HUES64 (cell line): ENCODE measurements around the gene FAM107A.

Experiments used
- H3K27ac ChIP-seq: 2 replicates; pipeline ENCODE4 v1.7.0; 2013; ENCODE audit warnings: low read depth, low read length, inconsistent platforms
- H3K27me3 ChIP-seq: 2 replicates; pipeline ENCODE4 v1.6.1; 2013; ENCODE audit warnings: mild to moderate bottlenecking, low read length; ENCODE audit not compliant: insufficient read depth
- H3K36me3 ChIP-seq: 2 replicates; pipeline ENCODE4 v1.6.1; 2013; ENCODE audit warnings: mild to moderate bottlenecking, low read length; ENCODE audit not compliant: insufficient read depth
- H3K4me1 ChIP-seq: 2 replicates; pipeline ENCODE4 v1.6.1; 2013; ENCODE audit warnings: mild to moderate bottlenecking, low read length, moderate library complexity; ENCODE audit not compliant: insufficient read depth
- H3K4me3 ChIP-seq: 2 replicates; pipeline ENCODE4 v1.5.1; 2013; ENCODE audit warnings: mild to moderate bottlenecking, low read length, moderate library complexity
- H3K9ac ChIP-seq: 2 replicates; pipeline ENCODE4 v1.6.1; 2013; ENCODE audit warnings: mild to moderate bottlenecking, low read depth, low read length
- H3K9me3 ChIP-seq: 2 replicates; pipeline ENCODE4 v1.6.1; 2013; ENCODE audit warnings: low read depth, low read length; ENCODE audit not compliant: insufficient read depth
- WGBS: fragments of 150-250, 120-280 bp; methylation state at CpG from one replicate; pipeline ENCODE4 v1.1.7; 2013; ENCODE audit warnings: missing lambda C conversion rate; 5-methylcytosine and 5-hydroxymethylcytosine counted together

Gene FAM107A

GRCh38 chr3:58522759-58523425, 54.3 kb downstream of the FAM107A start:
- peak overlapping the region; percentile 38; the same call in 1 of the 2 replicates for H3K27ac ChIP-seq
- WGBS = 58% methylated on average over 4 of the region's 5 CpGs
- H3K9me3 ChIP-seq = no peaks in the 10 kb centered on the region
- no peak overlapping the region for H3K9ac ChIP-seq
- H3K36me3 ChIP-seq = no peaks in the 10 kb centered on the region
- H3K4me3 ChIP-seq = no peak overlapping the region
- H3K4me1 ChIP-seq = peaks cover 28% of the 10 kb centered on the region
- H3K27me3 ChIP-seq = no peaks in the 10 kb centered on the region

- Histone ChIP-seq H3K27ac (peak overlapping the region; percentile 38; the same call in 1 of the 2 replicates), H3K36me3 (no peaks in the 10 kb centered on the region), H3K27me3 (no peaks in the 10 kb centered on the region), H3K9ac (no peak overlapping the region), H3K4me1 (peaks cover 28% of the 10 kb centered on the region), H3K9me3 (no peaks in the 10 kb centered on the region), H3K4me3 (no peak overlapping the region)
- WGBS = 60% methylated on average over 10 of the region's 10 CpGs
Observed at GRCh38 chr3:58521917-58522631, 55.1 kb downstream of the FAM107A start.

- H3K9me3 ChIP-seq = no peaks in the 10 kb centered on the region
- no peaks in the 10 kb centered on the region for H3K36me3 ChIP-seq
- H3K4me3 ChIP-seq = no peak overlapping the region
- peaks cover 25% of the 10 kb centered on the region for H3K4me1 ChIP-seq
- H3K27me3 ChIP-seq = no peaks in the 10 kb centered on the region
- 94% methylated on average over 3 of the region's 3 CpGs for WGBS
- H3K9ac ChIP-seq = no peak overlapping the region
- no peak overlapping the region for H3K27ac ChIP-seq
Observed at GRCh38 chr3:58521336-58521670, 55.9 kb downstream of the FAM107A start.

- H3K36me3 ChIP-seq = no peaks in the 10 kb centered on the region
- H3K9me3 ChIP-seq = no peaks in the 10 kb centered on the region
- H3K27me3 ChIP-seq = no peaks in the 10 kb centered on the region
- 71% methylated on average over 8 of the region's 8 CpGs for WGBS
- H3K27ac ChIP-seq = no peak overlapping the region
- H3K4me3 ChIP-seq = no peak overlapping the region
- no peak overlapping the region for H3K9ac ChIP-seq
- peaks cover 22% of the 10 kb centered on the region for H3K4me1 ChIP-seq
Observed at GRCh38 chr3:58520403-58521335, 56.5 kb downstream of the FAM107A start.

- Histone ChIP-seq H3K36me3 (no peaks in the 10 kb centered on the region), H3K9ac (no peak overlapping the region), H3K9me3 (no peaks in the 10 kb centered on the region), H3K27ac (no peak overlapping the region), H3K4me3 (no peak overlapping the region), H3K27me3 (no peaks in the 10 kb centered on the region), H3K4me1 (peaks cover 22% of the 10 kb centered on the region)
- WGBS = 93% methylated on average over 6 of the region's 6 CpGs
Observed at GRCh38 chr3:58519668-58520402, 57.4 kb downstream of the FAM107A start.

- Histone ChIP-seq H3K27me3 (no peaks in the 10 kb centered on the region), H3K36me3 (no peaks in the 10 kb centered on the region), H3K27ac (no peak overlapping the region), H3K9ac (no peak overlapping the region), H3K9me3 (no peaks in the 10 kb centered on the region), H3K4me3 (no peak overlapping the region), H3K4me1 (peaks cover 17% of the 10 kb centered on the region)
- 70% methylated on average over 3 of the region's 3 CpGs for WGBS
Observed at GRCh38 chr3:58518291-58518789, 58.9 kb downstream of the FAM107A start.

- 93% methylated on average over 3 of the region's 3 CpGs for WGBS
- Histone ChIP-seq H3K27ac (no peak overlapping the region), H3K4me3 (no peak overlapping the region), H3K9me3 (no peaks in the 10 kb centered on the region), H3K9ac (no peak overlapping the region), H3K27me3 (no peaks in the 10 kb centered on the region), H3K4me1 (peaks cover 3% of the 10 kb centered on the region; the same call in 1 of the 2 replicates), H3K36me3 (no peaks in the 10 kb centered on the region)
Observed at GRCh38 chr3:58514405-58514804, 62.8 kb downstream of the FAM107A start.
